HG03565 (cell line): Measurements from ENCODE around the gene ZNF319.
"Not testable (repeated sequence)": the region's sequence is repeated elsewhere in the genome, so short reads cannot be mapped to it uniquely, and the experiment has no call there.

Source experiments
- ATAC-seq: cut with Tn5 transposase; IDR thresholded peaks from one replicate; pipeline ENCODE4 v1.9.1; 2021; ENCODE audit warnings: mild to moderate bottlenecking, moderate library complexity; ENCODE audit not compliant: unreplicated experiment

The ZNF319 gene

DNA sequence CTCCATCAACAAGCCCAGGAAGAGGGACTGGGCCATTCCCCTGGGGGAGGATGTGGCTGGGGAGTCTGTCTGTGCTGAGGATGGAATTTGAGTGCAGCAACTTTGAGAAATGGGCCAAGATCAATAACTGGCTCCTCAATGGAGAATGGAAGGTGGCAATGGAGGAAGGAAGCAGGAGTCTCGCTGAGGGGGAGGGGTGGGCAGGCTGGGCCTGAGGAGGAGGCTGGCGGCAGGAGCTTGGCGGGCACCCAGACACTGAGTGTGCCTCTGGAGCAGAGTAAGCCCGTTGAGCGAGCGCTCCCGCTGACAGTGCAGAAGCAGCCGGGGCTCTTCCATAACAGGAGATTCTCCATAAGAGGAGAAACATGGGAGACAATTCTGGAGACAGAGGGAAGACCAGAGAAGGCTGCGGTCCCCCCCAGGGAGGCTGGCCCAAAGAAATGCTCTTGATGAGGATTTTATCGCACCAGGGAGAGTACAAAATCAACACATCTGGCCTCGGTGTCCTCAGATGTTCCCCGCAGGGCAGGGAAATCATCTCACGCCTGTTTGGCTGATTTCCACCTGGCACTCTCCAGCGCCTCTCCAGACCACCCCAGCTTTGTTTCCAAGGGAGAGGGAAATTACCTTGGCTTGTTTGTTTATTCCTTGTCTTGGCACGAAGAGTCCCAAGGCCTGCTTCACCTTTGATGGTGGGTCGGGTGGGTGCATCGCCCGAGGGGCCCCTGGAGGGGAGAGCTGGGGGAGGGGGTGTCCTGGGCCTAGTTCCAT lies 22.3 kb upstream of the ZNF319 start:
- no peak for ATAC-seq

DNA sequence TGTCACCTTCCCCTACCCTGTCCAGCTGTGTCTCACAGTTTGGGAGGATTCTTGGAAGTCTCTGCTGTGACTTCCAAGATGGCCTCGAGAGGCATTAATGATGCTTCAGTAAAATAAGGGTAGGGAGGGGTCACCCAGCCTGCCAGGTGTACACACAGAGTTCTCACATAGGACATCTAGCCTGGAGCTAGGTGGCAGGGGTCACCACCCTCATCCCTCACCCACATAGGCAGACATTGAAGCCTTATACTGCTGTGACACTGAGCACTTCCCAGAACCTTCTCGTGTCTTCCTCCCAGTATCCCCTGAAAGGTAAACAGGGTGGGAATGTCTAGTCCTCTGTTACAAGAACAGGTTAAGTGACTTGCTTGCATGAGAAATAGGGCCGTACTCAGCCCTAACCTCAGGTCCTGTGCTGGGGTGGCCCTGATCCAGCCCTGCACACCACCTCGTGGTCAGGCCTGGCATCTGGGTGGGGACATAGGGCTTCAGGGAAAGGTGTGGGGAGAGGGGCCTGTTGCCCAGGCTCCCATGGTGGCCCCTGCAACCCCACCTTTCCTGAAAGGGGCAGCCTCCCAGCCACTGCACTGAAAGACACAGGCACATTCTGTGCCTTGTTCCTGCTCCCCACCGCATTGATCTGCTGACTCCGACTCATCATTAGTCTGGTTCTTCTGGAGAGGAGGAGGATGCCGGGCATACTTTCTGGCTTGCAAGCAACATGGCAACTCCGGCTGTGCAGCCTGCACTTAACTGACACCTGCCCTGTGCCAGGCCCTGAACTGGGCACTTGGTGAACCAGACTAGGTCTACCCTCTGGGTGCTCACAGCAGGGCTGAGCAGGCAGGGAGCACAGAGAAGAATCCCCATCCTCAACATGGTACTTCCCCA lies 21.4 kb upstream of the ZNF319 start:
- no peak for ATAC-seq

DNA sequence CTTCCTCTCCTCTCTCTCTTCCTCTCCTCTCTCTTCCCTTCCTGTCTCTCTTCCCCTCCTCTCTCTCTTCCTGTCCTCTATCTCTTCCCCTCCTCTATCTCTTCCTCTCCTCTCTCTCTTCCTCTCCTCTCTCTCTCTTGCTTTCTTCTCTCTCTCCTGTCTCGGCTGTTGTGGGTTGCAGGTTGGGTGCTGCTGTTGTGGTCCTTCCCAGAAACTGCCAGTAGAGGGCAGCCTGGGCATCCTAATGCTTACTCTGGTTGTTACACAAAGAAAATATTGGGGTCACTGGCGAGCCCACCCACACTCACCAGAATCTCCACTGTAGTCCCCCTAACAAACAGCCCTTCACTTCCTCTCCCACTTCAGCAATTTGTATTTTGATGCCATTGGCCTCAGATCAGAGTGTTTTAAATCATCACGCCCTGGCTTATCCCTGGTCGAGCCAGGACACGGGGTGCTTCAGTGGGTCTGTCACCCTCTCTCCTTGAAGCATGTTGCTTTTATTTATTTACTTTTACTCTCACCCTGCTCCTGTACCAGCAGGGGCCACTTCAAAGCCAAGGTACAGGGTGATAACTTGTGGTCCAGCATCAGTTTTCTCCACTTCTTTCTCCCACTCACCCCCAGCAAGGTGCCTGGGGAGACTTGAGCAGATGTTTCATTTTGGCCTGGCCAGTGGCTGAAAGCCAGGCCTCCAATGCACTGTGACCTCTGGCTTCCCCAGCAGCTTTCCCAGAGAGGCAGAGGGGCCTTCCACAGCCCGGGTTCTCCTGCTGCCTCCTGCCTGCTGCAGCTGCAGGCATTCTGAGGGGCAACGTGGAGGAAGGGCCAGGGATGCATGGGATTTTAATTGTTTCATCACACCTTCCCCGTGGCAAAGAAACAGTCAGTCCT lies 20.4 kb upstream of the ZNF319 start:
- no peak for ATAC-seq

DNA sequence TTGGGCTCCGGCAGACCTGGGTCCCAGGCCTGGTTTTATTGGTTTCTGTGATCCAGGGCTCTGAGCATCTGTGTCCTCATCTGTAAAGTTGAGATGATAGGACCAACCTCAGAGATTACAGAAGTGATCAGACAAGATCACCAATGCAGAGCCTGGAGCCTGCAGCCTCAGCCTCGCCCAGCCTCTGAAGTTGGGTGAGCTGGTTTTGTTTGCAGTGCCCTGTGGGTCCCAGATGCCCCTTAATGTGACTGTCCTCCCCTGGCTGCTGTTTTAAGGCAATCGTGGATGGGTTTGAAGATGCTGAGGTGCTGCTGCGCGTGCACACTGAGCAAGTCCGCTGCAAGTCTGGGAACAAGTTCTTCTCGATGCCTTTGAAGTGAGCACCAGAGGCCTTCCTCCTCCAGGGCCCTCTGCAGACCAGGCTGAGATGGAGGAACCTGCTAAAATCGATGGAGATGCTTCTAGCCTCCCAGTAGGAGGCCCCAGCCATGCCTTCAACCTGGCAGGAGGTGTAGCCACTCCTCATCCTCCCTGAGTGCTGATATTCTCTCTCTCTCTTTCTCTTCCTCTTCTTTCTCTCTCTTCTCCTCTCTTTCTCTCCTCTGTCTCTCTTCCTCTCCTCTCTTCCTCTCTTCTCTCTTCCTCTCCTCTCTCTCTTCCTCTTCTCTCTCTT lies 19.5 kb upstream of the ZNF319 start:
- no peak for ATAC-seq

DNA sequence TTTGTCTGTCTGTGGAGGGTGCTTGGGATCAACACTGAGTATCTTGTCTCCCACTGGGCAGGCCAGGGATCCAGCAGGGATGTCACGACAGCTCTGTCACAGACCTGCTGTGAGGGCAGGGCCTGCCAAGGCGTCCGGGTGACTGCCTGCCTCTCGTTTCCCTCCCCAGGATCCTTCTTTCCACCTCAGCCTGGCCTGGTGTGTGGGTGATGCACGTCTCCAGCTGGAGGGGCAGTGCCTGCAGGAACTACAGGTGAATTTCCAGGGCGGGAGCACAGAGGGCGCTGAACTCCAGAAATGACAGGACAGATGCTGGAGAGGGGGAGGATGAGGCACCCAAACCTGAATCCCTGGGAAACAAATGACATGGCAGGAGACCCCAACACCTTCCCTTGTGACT lies 18.3 kb upstream of the ZNF319 start:
- ATAC-seq = no peak

DNA sequence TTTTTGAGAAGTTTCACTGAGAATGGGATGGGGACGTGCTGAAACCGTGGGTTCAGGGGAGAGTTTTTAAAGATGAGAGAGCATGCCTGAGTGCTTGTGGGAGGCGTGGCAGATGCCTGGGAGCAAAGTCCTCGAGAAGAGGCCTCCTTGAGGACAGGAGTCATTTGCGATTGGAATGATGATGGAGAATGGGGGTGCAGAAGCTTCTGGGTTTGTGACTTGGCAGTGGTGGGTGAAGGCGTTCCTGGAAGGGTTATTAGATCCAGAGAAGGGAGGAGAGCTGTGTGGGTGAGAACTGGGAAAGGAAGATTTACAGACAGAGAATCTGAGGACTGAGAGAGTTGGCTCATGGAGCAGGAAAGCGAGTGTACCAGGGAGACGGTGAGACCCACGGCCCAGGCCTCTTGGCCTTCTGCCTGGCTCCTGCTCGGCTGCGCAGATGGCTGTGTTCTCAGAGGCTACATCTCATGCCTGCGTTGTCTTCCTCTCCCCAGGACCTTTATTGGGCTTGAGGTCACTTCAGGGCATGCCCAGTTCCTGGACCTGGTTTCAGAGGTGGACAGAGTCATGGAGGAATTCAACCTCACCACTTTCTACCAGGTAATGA lies 16.5 kb upstream of the ZNF319 start:
- ATAC-seq = no peak

DNA sequence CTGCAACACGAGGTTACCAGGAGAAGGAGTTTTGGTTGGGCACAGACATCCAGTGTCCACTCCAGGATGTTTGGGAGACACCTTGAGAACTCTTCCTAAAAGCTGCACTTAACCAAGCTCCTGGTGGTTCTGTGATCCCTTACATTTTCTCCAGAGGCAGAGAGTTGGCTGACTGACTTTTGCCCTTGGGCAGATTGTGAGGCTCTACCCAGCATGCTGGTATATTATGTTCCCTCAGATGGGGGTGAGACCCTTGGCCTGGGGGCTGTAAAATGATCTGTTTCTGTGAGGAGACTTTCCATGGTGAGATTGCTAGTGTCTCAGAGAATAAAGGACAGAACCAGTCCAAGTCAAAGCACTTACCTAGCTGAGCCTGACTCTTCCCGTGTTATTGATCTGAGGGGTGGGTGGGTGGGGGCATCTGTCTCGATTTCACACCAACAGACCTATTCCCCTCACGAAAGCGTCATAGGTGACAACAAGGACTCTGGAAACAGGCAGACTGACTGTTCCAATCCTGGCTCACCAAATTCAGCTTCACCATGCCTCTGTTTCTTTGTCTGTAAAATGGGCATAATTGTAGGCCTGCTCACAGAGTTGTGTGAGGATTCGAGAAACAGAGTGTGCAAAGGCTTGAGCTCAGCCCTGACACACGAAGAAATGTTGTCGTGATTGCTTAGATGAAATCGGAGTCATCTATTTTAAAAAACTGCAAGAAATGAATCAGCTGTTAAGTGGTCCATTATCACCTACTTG lies 12.9 kb upstream of the ZNF319 start:
- ATAC-seq = no peak

DNA sequence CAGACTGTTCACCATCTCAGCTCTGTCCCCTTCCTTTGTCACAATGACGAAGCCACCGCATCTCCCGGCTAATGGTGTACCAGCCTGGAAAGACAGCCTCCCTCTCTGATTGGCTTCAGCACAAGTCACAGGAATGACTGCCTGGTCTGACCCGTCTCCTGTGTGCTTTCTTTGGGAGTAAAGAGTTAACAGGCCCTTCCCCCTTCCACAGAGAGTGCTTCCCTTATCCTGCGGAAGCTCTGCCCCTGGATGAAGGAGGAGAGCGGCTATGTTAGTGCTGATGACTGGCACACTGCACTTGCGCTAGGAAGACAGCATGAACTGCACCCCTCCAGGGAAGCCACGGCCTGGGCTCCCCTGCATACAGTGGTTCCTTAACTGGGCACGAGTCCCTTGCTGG lies 12.0 kb upstream of the ZNF319 start:
- no peak for ATAC-seq

DNA sequence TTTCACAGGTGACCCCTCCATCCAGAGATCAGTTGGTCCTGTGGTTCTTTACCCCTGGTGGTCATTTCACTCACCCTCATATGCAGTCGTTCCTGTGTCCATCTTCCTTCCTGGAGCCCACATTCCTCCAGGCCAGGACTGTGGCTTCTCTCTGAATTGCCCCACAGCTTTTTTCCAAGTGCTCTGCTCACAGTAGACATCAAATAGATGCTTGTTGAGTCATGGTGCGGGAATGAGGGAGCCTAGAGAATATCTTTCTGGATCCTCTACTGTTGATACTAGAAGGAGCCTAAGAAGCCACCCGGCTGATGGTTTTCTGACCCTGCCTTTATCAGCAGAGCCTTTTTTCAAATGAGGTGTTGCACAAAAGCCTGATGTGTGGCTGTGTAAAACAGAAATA lies 11.2 kb upstream of the ZNF319 start:
- ATAC-seq = no peak

DNA sequence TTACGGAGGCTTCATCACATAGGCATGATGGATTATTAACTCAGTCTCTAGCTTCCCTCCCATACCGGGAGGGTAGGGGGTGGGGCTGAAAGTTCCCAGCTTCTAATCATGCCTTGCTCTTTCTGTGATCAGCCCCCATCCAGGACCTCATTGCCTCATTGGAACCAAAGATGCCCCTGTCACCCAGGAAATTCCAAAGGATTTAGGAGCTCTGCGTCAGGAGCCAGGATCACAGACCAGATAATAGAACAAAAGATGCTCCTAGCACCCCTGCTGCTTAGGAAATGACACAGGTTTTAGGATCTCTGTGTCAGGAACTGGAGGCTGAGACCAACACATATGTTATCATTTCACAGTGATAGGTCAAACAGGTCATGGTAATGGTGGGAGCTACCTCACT lies 10.4 kb upstream of the ZNF319 start:
- no peak for ATAC-seq

DNA sequence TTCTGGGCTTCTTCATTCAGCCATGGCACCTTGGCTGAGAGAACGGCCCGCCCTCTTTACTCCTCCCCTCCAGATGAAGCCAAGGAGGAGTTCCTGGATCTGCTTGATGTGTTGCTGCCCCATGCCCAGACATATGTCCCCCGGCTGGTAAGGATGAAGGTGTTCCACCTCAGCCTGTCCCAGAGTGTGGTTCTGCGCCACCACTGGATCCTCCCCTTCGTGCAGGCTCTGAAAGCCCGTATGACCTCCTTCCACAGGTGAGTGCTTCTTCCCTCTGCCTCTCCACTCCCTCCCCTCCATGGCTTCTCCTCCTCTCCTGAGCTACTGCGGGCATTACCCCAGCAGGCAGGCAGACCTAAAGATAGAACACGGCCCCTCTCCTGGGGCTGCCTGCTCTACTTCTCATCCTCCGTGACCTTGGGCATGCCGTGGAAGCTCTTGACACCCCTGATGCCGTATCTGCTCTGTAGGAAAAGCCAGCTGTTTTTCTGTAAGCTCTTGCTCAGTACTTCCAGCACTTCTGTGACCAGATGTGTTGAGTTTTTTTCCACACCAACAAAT lies 9.5 kb upstream of the ZNF319 start:
- ATAC-seq = no peak

DNA sequence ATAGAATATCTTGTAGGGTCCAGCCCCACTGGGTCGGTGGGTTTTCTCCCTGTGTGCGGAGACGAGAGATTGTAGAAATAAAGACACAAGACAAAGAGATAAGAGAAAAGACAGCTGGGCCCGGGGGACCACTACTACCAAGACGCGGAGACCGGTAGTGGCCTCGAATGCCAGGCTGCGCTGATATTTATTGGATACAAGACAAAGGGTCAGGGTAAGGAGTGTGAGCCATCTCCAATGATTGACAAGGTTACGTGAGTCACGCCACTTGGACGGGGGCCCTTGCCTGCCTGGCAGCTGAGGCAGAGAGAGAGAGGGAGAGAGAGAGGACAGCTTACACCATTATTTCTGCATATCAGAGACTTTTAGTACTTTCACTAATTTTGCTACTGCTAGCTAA lies 4.3 kb upstream of the ZNF319 start:
- ATAC-seq = not testable (repeated sequence)

DNA sequence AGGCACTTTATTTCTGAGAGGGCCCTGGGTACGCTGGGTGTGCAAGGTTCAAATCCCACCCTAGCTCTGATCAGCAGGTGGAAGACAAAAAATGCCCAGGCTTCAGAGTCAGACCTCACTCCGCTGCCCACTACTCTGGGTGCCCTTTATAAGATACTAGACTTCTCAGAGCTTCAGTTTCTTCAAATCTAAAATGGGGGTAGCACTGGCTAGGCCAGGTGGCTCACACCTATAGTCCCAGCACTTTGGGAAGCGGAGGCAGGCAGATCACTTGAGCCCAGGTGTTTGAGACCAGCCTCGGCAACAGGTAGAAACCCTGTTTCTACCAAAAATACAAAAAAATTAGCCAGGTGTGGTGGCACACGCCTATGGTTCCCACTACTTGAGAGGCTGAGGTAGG lies 2.5 kb upstream of the ZNF319 start:
- ATAC-seq = no peak

DNA sequence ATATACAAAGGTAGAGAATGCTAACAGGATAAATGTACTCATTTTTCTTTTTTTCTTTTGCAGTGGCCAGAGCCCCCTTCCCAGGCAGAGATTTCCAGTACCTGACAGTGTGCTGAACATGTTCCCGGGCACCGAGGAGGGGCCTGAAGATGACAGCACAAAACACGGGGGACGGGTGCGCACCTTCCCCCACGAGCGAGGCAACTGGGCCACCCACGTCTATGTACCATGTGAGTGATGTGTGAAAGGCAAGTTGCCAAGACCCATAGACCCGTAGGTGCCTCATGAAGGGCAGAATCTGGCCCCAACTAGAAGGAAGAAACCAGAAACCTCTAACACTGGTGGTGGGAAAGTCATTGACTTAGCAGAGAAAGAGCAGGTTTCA lies 1.9 kb upstream of the ZNF319 start:
- ATAC-seq = no peak

DNA sequence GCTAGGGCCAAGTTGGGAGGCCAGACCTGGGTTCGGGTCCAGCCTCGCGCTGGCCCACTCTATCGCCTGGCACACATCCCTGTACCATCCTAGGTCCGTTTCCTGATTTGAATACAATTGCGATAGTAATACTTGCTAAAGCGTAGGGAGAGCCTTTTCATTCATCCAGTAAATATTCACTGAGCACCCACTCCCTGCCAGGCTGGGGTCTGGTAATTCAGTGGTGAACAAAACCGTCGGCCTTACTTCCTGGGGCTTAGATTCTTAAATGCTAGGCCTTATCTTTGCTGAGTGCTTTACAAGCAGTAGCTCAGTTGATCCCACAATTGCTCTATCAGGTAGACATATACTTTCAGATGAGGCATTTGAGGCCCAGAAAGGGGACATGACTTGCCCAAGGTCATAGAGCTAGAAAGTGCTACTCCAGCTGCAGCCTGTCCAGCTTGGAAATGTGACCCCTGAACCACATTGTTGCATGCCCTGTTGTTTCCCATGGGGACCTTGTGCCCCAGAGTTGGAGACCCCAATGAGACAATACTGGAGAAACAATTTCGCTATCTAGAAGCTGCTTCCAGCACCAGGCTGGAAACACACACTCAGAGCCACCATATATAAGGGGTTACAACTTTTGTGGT lies 1.4 kb upstream of the ZNF319 start:
- no peak for ATAC-seq

DNA sequence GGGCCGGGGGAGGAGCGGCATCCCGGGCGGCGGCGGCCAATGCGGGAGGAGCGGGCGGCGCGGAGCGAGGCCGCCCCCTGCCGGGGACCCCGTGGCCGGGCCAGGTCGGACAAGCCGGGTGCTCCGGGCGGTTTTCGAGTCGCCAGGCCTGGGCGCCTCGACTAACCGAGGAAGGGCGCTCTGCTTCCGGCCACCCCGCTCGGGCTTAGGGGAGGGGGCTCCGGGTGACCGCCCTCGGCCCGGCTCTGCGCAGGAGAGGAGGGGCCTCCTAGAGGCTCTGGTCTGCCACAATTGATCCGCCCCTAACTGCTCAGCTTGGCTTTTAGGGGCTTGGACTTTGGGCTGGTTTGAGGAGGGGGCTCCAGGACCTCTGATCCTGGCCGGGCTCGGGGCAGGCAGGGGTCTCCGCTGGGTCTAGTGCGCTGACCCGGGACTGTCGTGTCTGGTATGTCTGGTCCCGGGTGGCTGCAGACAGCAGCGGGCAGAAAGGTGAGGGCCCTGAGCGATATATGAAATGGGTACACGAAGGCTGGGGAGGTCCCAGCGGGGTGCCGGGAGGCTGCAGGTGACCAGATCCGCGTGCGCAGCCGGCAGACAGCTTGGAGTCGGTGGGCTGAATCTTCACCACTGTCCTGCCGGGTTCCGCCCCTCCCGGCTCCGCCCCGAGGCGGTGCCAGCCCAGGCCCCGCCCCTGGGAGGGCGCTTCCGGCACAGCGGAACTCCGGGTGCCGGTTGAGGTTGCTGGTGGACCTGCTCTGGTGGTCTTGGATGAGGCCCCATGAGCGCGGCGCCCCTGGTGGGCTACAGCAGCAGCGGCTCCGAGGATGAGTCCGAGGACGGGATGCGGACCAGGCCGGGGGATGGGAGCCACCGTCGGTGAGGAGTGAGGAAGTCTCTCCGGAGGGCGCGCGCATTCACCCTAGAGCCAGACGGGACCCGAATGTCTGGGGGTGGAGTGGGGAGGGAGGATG lies 519 bp upstream of the ZNF319 start, which contains the start of gene USB1:
Gene USB1 (plus strand): TSS at position 702 of the 971 bp plus-strand sequence. CDS start 77 bp downstream, at position 779.
- ATAC-seq = peak; percentile 72

DNA sequence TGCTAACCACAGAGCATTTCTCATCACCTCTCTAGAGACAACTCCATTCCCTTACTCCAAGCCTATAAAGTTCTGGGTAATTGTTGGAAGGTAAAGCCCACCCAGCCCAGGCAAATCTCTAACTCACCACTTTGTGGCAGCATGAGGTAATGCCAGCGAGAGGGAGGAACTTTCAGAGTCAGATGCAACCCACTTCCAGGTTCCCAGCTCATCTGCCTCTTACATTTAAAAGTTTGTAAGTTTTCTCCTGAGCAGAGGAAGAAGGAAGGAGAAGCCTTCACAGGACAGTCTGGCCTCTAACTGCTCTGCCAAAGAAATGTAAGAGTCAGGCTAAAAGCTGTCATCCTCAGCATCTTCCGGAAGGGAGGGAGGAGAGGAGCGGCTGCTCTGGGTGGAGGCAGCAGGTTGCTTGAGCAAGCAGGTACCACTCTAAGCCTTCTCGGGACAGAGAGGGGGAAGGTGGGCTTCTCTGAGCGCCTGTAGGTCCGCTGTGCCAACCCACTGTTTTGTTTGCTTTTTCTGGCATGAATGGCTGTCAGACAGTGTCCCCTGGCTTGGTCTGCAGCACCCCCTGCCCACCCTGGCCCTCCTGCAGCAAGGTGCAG lies 1.0 kb downstream of the ZNF319 start:
- ATAC-seq = no peak
